Glomerular endothelial cell (primary cell): ENCODE results near the gene RRAD. TPM values are rescaled to one million over a fixed set of nuclear protein-coding genes. Genes with fewer than 3 reads are reported as not detected.
"Not testable (repeated sequence)": the region's sequence is repeated elsewhere in the genome, so short reads cannot be mapped to it uniquely, and the experiment has no call there.

Source experiments
- DNase-seq: peaks from one replicate; pipeline ENCODE4 v3.0.0-alpha.2; 2011; ENCODE audit warnings: low read depth, low spot score; ENCODE audit errors: extremely low read depth
- total RNA-seq: library from RNA; depleted of rRNA; stranded (reverse); fragments of >200 nt; gene quantifications from 2 replicates; pipeline ENCODE4 v1.2.3, GENCODE V29; 2015

The RRAD gene
- total RNA-seq, 1 donor from 2014 or later, result 7.2 TPM

DNA sequence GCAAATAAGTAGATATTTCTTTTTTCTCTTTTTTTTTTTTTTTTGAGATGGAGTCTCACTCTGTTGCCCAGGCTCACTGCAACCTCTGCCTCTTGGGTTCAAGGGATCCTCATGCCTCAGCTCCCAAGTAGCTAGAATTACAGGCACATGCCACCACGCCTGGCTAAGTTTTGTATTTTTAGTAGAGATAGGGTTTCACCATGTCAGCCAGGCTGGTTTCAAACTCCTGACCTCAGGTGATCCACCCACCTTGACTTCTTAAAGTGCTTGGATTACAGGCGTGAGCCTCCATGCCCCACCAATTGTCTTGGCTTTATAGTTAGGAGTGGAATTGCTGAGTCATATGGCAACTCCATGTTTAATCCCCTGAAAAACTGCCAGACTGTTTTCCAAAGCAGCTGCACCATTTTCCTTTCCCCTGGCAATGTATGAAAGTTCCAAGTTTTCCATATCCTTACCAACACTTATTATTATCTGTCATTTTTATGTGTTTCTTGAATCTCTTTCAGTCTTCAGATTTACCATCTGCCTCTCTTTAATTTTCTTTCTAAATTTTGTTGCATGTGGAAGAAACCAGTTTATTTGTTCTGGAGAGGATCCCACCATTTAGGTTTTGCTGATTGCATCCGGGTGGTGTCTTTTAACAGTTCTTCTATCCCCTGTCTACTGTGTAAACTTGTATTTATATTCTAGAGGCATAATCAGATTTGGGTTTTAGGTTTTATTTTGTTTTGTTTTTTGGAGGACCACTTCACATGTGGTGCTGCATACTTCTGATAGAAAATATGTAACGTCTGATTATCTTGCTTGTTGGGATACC, 25.8 kb upstream of the RRAD start:
- no peak for DNase-seq

DNA sequence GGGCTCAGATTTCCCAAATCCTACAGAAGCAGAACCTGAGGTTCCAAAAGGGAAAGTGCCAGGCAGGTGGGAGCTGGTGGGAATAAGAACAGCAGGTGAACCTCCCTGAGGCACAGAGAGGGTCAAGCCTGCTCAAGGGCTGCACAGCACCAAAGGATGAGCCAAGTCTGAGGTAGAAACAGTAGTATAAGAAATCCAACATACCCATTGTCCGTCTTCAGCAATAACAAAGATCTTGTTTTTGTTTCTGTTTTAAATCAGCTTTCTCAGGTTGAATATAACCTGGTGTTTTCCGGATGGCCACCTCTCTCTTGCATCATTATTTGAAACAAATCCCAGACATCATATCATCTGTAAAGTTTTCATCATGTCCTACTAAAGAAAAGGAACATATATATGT, 25.1 kb upstream of the RRAD start:
- no peak for DNase-seq

DNA sequence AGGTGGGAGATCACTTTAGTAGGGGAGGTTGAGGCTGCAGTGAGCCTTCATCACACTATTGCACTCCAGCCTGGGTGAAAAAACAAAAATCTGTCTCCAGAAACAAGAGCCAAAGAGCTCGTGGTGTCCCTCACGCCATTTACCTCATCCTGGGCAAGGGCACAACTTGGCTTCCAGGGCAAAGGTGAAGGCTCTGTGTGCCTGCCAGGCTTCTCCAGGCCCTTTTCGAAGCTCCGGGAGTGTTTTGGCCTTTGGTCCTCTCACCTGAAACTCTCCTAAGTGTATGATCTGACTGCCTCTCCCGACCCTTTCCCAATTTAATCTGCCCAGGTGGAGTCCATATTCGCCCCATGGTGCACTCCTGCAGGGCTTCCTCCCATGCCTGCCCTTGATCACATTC, 24.1 kb upstream of the RRAD start:
- no peak for DNase-seq

DNA sequence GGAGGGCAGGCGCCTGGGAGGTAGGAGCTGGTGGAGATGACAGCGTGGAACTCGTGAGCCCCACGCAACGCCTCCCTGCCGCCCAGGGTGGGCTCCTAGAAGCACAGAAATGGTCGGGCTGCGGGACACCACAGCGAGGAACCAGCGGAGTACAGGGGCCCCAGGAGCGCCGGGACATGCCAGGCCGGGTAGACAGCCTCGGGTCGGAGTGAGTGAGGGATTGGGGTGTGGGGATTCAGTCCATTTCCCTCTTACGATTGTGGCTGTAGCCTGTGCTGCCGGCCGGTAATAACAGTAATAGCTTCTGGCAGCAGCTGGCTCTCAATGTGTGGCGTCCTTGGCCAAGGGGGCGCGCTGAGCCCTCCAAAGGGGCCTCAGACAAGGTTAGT, 23.5 kb upstream of the RRAD start:
- no peak for DNase-seq

DNA sequence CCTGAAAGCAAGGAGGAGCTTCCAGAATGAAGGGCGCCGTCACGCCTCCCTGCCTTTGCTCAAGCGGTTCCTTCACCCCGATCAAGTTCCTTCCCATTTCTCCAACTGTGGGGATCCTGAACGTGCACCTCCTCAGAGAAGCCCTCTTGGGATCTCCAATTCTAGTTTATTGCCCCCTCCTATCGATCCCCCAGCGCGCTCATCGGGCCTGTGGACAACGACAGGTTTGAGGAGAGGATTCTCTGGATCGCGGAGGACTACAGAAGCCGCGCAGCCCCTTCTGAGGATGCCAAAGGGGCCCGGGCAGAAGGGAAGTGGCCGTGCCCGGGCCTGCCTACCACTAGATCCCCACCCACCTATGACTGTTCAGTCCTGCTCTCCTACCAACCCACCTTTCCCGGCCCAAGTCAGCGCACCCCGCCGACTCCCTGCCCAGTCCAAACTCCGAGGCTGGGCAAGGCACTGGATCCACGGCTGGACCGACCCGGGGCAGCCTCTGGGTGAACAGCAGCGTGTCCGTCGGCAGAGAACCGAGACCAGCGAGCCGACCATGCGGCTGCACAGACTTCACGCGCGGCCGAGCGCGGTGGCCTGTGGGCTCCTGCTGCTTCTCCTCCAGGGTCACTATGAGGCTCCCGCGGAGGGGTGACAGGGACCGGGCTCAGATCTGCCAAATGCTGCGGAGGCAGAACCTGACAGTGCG, 22.9 kb upstream of the RRAD start:
- DNase-seq, result no peak

DNA sequence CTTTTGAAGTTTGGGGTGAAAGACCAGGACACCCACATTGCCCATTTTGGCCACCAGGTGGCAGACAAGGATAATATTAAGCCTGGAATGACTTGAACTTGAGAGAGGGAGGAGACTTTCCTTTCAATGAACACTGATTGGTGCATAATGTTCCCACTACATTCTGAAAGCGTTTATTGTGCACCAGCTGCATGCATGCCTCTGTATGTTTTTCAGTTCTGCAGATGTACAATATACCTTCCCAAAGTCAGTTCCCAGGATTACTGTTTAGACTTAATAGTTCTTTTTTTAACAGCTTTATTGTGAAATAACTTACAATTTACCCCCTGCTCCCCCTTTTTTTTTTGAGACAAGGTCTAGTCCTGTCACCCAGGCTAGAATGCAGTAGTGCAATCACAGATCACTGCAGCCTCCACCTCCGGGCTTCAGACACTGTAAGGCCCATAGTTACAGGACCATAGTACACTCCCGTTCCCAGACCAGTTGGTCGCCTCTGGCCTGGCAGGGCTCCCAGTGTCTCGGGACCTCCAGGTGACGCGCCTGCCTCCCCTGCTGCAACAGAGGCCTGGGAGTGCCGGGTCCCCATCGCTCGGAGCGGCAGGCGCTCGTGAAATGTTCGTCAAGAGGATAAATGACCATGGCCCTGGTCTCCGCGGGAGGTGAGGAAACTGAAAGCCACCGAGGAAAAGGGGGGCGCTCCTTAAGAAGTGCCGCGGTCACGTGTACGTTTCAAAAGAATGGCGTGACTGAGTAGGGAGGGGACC, 22.1 kb upstream of the RRAD start:
- peak; percentile 60 for DNase-seq

DNA sequence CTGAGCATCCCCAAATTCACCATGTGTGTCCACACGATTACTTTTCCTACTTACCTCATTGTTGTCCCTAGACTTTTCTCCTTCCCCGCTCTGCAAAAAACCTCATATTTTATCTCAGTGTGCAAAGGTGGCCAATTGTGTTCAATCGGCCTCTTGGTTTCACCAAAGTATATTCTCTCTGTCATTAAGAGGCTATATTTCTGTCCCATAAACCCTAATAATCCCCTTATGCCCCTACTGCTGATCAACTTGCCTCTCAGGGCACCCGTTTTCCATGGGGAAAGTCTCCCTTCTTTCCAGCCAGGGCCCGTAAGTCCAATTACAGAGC, 21.6 kb upstream of the RRAD start:
- no peak for DNase-seq

DNA sequence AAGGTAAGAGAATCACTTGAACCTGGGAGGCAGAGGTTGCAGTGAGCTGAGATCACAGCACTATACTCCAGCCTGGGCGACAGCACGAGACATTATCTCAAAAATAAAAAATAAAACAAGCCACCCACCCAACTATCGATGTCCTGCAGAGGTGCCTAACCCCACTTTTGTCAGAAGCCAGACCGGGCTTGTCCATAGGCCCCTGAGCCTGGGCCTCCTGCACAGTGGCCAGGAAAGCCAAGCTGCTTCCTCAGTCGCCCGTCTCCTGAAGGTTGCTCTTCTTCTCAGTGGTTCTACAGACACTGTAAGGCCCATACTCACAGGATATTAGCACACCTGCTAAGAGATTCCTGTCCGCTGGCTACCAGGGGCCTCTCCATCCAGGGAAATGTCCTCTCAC, 21.2 kb upstream of the RRAD start:
- DNase-seq, result no peak

DNA sequence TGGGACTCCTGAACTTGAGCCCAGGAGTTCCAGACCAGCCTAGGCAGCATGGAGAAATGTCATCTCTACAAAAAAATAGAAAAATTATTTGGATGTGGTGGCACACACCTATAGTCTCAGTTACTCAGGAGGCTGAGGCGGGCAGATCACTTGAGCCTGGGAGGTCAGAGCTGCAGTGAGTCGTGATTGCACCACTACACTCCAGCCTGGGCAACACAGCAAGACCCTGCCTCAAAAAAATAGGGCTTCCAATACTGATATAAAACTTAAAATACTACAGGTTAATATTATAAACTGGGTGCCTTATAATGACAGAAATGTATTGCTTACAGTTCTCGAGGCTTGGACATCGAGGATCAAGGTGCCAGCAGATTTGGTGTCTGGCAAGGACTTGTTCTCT, 20.6 kb upstream of the RRAD start:
- no peak for DNase-seq

DNA sequence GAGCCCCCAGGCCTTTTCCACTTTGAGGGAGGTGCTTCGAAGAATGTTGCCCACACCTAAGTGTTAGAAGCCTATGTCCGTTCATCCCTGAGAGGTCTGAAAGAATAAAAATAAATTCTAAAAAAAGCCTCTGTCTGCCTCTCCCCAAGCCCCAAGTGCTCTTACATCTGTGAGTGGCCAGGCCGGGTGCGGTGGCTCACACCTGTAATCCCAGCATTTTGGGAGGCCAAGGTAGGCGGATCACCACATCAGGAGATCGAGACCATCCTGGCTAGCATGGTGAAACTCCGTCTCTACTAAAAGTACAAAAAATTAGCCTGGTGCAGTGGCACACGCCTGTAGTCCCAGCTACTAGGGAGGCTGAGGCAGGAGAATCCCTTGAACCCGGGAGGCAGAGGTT, 19.6 kb upstream of the RRAD start:
- not testable (repeated sequence) for DNase-seq

DNA sequence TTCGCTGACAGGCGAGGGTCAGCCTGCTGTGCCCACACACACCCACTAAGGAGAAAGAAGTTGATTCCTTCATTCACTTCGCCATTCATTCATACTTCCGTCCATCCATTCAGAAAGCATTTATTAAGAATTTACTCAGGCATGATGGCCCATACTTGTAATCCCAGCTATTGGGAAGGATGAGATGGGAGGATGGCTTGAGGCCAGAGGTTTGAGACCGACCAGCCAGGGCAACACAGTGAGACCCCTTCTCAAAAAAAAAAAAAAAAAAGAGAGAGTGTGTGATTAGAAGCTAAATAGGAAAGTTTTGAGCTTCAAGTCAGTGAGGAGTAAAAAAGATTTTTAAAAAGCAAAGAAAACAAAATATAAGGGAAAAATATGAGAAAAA, 18.7 kb upstream of the RRAD start:
- no peak for DNase-seq

DNA sequence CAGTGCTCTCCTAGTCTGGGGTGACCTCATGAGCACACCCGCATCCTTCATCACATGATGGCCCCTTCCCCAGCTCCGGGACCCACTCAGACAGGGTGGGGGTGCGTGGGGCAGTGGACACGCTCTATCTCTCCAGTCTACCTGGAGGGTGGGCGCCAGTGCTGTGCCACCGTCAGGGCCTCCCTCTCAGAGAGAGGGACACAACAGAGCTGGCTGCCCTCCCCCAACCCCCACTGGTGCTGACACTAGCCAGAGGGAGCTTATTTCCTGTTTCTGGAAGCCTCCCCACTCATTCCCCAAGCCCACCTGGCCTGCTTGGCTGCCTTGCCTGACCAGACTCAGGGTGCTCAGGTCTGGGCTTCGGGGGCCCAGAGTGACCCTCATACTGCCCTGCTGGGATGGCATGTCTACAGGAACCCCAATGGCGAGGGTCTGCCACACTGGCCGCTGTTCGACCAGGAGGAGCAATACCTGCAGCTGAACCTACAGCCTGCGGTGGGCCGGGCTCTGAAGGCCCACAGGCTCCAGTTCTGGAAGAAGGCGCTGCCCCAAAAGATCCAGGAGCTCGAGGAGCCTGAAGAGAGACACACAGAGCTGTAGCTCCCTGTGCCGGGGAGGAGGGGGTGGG, 18.2 kb upstream of the RRAD start:
- no peak for DNase-seq

DNA sequence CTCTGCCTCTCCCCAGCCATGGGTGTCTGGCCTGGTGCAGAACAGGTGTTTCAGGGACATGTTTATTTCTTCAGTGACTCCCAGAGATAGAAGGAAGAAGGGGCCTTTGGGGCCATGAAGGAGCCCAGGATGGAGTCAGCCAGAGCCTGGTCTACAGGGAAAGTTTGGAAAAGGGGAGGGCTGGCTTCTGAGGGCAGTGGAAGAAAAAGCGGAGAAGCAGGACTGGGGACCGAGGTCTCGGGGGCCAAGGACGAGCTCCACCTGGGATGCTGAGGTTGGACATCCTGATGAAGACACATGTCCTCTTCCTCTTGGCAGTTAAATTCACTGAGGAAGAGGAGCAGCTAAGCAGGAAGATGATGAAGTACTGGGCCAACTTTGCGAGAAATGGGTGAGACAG, 17.6 kb upstream of the RRAD start:
- DNase-seq, result no peak

DNA sequence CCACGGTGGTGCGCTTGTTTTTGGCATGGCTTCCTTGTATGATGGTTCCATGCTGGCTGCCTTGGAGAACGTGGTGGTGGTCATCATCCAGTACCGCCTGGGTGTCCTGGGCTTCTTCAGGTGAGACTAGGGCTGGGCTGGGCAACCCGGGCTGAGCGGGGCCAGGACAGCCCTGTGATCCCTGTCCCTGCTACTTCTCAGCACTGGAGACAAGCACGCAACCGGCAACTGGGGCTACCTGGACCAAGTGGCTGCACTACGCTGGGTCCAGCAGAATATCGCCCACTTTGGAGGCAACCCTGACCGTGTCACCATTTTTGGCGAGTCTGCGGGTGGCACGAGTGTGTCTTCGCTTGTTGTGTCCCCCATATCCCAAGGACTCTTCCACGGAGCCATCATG, 14.9 kb upstream of the RRAD start:
- no peak for DNase-seq

DNA sequence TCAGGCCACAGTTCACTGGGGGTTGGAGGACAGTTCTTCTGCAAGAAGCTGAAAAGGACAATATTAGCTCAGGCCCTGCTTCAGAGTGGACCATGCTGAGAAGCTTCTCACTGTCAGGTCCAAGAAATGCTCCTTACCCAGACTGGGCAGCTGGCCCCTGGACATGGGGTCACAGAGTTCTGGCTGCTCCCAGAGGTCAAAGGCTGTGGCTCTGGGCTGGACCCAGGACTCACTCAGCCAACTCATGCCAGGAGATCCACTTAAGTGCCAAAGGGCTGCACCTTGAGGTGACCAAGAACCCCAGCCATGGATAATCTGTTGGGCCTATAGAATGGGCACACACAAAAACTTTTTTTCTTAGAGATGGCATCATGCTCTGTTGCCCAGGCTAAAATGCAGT, 14.0 kb upstream of the RRAD start:
- no peak for DNase-seq

DNA sequence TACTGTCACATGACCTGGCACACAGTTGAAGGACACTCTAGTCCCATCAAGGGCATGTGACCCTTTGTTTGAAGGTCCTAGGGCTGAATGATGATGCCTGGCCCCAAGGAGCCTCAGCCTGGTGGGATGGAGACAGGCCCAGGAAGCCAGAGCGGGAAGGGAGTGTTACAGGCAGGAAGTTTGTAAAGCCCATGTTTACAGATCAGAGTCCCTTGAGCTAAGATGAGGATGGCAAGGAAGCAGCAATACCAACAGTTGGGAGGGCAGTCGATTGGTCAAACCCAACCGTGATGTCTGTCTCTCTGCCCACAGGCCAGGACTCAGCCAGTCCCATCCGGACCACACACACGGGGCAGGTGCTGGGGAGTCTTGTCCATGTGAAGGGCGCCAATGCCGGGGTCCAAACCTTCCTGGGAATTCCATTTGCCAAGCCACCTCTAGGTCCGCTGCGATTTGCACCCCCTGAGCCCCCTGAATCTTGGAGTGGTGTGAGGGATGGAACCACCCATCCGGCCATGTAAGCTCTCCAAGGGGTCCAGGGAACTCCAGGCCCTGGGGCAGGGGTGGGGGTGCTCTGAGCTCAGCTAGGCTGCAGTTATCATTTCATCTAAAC, 12.5 kb upstream of the RRAD start:
- no peak for DNase-seq

DNA sequence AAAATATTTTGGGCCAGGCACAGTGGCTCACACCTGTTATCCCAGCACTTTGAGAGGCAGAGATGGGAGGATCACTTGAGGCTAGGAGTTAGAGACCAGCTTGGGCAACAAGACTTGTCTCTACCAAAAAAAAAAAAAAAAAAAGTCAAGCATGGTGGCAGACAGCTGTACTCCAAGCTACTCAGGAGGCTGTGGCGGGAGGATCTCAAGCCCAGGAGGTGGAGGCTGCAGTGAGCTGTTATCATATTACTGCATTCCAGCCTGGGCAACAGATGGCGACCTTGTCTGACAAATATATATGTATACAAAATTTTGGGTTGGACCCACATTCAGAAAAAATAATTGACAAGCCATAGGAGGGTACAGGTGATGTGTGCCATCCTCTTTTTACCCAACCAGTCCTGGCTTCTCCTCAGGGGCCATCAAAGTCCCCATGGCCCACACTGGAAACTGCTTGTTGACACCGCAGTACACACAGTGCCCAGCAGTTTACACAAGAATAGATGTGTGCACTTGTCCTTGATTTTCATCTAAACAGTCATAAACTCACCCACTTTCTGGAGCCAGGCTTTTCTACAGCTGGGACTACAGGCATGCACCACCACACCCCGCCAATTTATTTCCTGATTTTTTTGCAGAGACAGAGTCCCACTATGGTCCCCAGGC, 11.7 kb upstream of the RRAD start:
- DNase-seq, result no peak

DNA sequence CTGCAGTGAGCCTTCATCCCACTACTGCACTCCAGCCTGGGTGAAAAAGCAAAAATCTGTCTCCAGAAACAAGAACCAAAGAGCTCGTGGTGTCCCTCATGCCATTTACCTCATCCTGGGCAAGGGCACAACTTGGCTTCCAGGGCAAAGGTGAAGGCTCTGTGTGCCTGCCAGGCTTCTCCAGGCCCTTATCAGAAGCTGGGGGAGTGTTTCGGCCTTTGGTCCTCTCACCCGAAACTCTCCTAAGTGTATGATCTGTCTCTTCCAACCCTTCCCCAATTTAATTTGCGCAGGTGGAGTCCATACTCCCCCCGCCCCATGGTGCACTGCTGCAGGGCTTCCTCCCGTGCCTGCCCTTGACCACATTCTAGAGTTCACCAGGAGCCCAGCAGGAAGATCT, 11.1 kb upstream of the RRAD start:
- DNase-seq, result no peak

DNA sequence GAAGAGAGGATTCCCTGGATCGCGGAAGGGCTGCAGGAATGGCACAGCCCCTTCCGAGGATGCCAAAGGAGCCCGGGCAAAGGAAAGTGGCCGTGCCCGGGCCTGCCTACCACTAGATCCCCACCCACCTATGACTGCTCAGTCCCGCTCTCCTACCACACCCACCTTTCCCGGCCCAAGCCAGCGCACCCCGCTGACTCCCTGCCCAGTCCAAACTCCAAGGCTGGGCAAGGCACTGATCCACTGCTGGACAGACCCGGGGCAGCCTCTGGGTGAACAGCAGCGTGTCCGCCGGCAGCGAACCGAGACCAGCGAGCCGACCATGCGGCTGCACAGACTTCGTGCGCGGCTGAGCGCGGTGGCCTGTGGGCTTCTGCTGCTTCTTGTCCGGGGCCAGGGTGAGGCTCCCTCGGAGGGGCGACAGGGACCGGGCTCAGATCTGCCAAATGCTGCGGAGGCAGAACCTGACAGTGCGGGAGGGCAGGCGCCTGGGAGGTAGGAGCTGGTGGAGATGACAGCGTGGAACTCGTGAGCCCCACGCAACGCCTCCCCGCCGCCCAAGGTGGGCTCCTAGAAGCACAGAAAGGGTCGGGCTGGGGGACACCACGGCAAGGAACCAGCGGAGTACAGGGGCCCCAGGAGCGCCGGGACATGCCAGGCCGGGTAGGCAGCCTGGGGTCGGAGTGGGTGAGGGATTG, 10.1 kb upstream of the RRAD start, which contains the start of gene CES2:
Gene CES2 (plus strand): TSS at position 203 of the 698 bp plus-strand sequence. CDS start 120 bp downstream, at position 323.
- DNase-seq, result no peak

DNA sequence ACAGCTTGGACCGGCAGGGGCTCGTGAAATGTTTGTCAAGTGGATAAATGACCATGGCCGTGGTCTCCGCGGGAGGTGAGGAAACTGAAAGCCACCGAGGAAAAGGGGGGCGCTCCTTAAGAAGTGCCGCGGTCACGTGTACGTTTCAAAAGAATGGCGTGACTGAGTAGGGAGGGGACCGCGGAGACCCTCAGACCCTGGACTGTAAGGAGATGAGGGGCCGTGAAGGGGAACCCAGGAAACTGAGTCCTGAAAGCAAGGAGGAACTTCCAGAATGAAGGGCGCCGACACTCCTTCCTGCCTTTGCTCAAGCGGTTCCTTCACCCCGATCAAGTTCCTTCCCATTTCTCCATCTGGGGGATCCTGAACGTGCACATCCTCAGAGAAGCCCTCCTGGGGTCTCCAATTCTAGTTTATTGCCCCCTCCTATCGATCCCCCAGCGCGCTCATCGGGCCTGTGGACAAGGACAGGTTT, 9.5 kb upstream of the RRAD start:
- DNase-seq, result not testable (repeated sequence)
